Measurements from ENCODE around the gene TKTL1.

Gene TKTL1

DNA sequence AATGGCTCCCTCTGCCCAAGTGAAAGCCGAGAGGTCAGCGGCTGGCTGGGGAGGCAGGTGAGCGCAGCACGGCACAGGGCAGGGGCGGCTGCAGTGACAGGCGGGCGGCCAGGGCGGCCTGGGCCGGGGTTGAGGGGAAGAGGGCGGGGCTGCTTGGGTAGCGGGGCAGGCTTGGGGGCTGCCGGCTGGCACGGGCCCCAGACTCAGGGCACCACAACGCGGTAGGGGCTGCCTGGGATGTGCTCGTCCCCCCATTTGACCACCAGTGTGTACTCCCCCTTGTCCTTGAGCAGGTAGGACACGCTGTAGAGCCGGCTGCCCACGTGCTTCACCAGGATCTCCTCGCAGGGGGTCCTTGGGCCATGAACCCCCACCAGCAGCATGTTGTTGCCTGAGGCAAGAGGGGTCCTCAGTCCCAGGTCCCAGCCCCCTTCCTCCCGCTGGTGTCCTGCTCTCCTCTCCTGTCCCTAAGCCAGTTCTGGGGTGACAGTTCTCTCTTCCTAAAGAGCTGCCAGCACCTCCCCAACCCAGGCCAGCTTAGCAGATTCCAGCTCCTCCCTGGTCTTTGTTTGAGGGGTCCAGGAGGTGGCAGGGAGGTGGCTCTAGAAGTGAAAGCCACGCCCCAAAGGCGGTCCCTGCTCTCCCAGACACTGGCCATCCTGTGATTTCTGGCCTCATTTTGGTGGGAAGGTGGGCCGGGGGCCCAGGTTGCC is 53.2 kb downstream of the TKTL1 start:
- no peak for DNase-seq

DNA sequence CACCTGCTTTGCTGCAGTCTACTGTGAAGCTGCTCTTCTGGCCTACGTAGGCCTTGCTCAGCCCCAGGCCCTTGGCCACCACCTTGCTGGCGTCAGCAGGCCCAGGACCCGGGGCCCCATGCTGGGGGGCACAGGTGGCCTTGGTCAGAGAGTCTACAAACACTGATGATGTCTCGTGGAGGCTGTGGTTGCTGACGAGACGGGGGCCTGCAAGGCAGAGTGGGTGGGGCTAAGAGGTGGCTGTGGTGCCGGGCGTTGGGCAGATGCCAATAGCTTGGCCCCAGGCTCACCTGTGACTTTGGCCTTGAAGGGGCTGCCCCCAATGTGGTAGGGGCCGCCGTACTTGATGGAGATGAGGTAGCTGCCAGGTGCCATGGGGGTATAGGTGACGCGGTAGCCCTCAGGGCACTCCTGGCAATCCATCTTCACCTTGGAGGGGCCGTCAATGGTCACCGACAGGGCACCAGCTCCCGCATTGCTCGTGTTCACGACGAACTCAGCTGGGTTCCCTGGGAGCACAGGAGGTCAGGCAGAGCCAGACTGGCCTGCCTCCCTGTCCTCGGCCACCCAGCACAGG is 53.9 kb downstream of the TKTL1 start:
- DNase-seq: no peak

DNA sequence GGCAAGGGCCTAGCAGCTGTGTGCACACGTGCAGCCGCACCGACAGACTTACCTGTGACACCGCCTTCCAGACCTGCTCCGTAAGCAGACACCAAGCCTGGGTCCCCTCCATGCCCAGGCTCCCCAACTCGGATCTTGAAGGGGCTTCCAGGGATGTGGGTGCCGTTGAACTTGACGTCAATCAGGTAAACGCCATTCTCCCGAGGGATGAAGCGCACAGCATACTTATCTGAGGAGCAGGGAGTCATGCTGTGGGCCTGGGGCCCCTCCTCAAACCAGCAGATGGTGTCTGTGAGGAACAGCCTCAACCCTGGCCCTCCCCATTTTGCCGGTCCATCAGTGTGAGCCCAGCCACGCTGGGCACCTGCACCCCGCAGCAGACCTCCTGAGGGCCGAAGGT is 54.4 kb downstream of the TKTL1 start:
- no peak for DNase-seq

DNA sequence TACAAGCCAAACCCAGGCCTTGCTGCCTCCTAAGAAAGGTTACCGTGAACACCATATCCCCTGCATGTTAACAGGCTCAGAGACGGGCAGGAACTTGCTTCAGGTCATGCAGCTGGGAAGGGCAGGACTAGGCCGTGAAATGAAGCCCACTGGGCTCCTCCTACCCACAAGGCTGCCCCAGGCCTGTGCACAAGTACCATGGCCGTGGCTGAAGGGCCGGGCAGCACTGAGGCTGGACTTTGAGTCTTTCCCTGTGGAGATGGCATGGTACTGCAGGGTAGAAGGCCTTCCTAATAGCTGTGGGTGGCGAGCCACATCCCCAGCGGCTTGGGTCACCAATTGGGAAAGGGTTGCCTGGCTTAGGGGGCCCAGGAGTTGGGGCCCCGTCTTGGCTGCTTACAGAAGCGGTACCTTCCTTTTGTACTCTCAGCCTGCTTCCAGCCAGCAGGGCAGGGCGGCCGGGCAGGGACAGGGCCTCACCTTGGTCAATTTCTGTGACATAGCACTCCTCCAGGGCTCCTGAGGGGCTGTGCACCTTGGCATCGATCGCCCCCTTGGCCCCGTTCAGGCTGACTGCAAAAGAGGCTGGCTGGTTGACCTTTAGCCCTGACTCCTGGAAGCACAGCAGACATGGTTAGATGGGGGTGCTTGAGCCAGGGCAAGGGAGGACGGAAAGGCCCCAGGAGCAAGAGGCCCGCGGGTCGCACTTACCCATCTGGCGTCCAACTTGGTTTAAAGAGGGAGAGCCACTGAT is 55.0 kb downstream of the TKTL1 start:
- no peak for DNase-seq

DNA sequence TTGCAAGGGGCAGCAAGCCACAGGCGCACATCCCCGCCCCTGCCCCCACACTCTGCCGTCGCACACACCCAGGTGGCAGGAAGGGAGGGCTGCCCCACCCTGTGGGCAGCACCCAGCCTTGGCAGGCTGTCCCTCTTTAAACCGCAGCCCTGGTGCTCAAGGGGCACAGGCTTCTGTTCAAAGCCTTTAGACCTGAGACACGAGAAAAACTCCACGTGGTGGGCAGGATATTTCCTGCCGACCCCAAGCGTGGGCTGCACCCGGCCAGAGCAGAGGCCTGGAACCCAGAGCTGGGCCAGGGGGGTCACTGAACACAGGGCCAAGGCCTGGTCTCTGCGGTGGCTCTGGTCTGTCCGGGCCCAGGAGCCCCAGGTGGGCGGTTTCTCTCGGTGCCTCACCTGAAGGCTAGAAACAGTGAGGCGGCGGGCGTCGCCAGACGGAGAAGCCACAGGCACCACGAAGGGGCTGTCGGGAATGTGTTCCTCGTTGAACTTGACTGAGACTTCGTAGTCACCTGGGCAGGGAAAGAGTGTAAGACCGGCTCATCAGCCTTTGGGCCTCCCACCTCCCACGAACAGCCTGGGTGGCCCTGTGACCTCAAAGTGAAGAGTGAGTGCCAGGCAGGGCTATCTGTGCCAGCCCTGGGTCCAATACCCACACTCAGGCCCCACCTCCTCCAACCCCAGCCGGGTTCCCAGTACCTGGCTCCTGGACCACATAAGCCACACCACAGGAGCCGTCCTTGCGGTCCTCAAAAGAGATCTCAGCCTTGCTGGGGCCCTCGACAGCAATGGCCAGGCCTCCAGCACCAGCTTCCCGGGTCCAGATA is 55.8 kb downstream of the TKTL1 start:
- no peak for DNase-seq

DNA sequence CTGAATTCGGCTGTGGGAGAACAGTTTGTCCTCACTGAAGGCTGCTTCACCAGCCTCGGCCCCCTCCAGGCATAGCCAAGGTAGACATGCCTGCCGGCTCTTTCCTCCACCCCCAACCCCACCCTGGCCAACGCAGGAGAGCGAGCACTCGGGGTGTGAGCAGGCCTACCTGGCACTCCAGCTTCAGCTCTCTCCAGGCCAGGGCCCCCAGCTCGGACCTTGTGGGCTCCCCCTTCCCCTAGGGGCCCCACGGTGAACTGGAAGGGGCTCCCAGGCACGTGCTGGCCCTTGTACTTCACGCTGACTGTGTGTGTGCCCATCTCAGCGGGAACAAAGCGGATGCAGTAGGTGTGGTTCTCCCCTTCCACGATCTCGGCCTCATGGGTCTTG is 56.4 kb downstream of the TKTL1 start:
- no peak for DNase-seq

DNA sequence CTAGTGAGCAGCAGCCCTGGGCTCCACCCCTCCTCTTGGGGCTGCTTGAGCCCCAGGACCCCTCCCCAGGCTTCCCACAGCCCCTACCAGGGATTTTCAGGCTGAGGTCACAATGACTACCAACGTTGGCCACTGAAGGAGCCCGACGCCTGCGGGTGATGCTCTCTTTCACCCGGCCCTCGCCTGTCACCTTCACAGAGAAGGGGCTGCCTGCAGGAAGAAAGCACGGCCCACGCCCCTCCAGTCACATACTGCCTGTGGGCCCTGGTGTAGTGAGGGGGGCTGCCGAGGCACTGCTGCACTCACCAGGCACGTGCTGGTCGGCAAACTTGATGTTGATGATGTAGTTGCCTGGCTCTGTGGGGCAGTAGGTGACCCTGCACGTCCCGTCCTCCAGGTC is 56.9 kb downstream of the TKTL1 start:
- DNase-seq: no peak

DNA sequence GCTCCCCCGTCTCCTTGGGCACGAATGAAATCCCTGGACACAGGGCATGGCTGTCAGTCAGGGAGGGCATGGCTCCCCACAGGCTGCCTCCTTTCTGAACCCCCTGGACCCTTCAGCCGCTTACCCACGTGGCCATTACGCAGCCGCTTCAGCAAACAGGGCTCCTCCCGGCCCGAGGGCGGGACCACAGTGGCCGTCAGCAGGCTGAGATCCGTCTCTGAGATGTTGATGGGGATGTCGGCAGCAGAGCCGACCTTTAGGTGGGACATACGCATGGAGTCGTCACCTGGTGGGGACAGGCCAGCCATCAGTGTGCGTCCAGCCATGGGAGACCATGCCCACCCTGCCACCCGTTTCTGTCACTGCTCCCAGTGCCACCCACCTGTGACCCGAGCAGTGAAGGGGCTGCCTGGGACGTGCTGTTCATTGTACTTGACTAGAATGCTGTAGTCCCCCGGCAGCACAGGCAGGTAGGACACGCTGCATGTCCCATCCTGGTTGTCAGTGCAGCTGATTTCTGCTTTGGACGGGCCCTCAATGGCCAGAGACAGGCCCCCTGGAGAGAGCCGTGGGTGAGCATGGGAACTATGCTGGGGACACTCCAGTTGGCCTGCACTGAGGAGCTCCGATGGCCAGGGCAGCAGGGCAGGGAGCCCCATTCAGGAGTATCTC is 57.7 kb downstream of the TKTL1 start:
- no peak for DNase-seq

DNA sequence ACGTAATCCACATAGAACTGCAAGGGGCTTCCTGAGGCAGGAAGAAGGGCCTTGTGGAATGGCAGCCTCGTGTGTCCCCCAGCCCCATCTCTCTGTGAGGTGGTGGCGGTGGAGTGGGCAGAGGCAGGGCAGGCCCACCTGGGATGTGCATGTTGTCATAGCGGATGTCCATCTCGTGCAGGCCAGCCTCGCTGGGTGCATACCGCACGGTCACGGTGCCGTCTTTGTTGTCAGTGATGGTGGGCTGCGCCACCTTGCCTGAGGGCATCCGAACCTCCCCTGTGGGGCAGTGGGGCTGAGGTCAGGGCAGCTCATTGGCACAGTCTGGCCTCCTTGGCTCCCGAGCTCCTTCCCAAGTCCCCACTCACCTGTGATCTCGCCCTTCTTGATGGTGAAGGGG is 58.4 kb downstream of the TKTL1 start:
- no peak for DNase-seq

DNA sequence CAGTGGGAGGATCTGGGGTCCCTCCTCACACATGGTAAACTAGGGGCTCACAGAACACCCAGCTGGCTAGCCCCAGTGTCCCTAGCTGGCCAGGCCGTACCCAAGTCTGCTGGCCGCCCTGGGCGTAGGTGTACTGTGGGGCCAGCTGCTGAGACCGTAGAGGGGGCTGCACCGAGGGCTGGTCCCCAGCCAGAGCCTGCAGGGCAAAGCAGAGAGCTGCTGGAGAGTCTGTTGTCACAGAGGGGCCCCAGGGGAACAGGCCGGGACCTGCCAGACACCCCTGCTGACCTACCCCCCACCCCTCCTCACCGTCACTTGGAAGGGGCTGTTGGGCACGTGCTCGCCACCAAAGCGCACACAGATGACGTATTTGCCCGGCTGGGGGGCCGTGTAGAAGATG is 58.9 kb downstream of the TKTL1 start:
- no peak for DNase-seq

DNA sequence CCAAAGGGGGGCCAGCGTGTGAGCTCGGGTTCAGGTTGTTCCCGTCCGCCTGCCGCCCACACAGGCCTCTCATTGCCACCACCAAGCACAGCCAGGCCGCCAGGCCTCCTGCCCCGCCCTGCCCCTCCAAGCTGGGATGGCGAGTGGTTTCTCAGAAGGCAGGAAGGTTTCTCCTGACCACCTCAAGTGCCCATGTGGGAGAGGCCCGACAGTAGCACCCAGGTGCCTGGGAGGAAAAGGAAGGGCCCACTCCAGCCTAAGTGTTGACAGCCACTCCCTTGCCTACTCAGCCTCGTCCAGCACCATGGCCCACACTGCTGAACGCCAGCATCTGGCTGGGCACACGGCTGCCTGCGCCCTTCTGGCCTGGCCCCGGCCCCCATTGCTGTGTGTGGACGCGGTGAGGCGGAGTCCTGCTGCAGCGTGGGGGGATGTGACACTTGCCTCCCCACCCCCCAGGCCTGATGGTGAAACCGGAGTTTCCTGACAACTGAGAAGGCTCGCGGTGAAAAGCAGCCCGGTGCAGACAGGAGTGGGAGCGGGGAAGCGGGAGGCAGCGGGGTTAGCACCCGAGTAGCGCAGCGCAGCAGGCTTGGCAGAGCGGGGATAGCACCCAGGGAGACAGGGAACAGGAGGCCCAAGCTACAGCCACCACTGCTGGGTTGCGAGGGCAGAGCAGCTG is 59.6 kb downstream of the TKTL1 start:
- DNase-seq: no peak

DNA sequence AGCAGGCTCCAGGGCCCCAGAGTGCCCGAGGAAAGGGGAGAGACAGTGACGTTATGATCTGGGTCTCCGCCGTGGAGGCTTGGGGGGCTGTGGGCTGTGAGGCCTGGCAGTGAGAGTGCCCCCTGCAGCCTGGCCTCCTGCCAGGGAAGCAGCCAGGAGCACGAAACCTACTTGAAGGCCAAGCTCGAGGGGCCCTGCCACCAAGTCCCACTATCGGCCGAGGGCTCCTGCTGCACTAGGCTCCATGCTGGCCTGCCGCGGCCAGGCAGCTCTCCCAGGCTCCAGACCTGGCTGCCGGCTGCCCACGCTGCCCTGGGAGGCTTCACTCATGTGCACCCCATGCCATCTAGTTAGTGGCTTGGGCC is 60.2 kb downstream of the TKTL1 start:
- DNase-seq: no peak

DNA sequence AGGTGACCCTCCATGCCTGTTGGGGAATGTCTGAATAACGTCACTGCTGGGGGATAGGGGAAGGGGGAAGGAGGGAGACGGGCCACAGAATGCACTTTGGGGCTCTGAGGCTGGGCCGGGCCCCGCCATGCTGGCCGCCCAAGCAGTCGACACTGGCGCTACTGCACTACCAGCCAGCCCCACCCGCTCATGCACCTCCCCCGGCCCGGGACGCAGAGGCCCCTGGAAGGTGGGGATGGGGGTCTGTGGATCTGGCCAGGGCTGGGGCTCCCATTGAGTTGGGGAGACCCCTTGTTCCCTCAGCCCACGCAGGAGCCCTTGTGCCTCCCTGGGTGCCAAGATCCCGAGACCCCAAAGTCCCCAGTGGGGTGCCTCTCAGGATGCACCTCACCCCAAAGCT is 61.0 kb downstream of the TKTL1 start:
- DNase-seq: no peak

DNA sequence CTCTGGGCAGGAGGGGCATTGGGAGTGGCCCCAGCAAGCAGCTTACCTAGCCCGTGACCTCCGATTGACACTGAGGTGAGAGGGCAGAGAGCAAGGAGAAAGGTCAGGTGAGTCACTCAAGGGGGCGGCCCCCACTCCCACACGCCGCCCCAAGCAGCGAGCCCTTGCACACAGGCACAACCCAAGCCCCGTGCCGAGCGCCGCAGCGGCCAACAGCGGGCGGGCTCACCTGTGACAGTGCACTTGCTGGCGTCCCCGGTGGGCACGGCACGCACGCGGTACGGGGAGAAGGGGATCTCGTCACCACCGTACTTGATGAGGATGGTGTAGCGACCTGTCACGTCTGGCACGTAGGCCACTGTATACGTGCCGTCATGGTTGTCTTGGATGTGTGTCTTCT is 61.6 kb downstream of the TKTL1 start:
- no peak for DNase-seq

DNA sequence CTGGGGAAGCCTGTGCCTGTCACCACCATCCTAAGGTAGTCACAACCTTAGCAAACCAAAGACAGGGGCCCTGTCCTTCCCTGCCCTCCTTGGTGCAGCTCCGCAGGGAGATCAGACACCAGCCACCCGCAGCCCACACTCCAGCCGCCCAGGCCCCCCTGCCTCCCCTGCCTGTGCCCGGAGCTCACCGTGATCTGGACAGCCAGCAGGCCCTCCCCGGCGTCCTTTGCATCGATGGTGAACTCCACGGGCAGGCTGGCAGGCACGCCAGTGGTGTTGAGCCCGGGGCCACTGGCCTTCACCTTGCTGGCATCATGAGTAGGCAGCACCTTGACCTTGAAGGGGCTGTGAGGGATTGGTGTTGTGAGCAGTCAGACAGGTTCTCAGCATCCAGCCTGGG is 62.4 kb downstream of the TKTL1 start:
- no peak for DNase-seq

DNA sequence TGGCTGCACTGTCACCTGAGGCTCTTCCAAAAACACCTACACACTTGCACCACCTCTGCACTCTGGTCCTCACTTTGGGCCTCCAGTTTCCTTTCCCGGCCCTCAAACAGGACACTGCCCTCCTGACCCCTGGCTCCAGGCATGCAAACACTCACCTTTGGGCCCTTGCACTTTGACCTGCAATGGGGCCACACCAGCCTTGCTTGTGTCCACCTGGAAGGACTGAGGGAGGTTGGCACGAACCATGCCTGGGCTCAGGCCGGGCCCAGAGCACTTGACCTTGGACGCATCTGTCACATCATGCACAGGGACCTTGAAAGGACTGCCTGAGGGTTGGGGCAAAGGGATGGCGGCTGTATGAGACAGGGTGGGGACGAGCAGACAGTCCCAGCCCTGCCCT is 63.2 kb downstream of the TKTL1 start:
- DNase-seq: no peak

DNA sequence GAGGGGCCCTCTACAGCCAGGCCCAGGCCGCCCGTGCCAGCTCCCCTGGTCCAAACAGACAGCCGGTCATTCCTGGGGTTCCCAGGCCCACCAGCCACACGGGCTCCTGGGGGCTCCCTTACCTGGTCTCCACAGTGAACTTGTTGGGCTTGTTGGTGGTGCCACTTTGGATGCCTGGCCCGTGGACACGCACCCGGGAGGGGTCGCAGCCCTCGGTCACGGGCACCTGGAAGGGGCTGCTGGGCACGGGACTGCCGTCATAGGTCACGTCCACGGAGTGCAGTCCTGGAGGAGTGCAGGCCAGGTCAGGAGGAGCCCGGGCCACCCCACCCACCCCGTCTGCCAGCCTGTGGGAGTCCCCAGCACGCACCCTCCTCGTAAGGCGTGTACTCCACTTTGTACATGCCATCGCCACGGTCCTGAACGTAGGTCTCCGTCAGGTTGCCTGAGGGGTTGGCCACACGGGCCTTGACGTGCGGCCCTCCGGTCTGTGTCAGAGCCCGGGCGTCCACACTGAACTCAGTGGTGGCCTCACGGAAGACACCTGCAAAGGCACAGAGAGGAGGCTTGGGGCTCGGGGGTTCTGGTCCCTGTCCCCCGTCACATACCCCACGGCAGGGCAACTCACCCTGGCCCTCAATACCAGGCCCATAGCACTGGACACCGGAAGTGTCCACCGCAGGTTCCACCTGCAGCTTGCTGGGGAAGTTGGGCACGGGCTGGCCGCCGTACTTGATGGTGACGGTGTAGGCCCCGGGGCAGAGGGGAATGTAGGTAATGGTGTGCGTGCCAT is 64.0 kb downstream of the TKTL1 start:
- DNase-seq: no peak

DNA sequence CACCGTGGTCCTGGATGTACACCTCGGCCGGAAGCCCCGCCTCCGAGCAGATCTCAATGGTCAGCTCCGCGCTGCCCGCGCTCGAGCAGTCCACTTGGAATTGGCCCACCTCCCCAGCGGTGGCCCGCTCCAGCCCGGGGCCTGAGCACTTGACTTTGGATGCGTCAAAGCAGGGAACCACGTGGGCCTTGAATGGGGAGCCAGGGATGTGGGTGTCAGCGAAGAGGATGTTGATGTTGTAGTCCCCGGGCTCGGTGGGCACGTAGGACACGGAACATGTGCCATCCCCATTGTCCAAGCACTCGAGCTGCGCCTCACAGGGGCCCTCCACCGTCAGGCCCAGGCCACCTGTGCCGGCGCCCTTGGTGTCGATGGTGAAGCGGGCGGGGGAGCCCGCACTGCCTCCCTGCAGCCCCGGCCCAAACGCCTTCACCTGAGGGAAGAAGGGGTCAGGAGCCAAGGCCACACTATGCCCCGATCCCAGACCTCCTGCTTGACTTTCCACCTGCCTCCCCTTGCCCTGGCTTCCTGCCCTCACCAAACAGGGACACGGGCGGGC is 64.6 kb downstream of the TKTL1 start:
- DNase-seq: no peak

DNA sequence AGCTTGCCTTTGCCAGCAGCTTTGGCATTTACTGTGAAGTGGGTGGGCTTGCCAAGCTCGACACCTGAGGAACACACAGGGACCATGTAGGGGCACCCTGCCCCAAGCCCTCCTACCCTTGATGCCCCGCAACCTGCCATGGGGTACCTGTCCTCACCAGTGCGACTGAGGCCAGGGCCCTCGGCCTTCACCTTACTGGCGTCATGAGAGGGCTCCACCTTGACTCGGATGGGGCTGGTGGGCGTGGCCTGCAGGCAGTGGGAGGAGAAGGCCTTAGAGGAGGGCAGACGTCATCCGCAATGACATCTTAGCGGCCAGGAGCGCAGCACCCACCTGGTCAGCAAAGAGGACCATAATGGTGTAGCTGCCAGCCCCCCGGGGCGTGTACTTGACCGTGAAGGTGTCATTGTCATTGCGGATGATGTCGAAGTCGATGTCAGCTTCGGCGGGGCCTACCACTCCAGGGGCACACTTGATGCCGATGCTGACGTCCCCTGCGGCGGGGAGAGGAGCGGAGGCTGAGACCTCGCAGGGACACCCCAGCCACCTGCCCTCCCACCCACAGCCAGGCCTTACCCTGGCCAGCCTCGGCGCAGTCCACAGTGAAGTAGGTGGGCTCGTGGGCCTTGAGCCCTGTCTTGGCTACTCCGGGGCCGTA is 66.6 kb downstream of the TKTL1 start:
- DNase-seq: no peak

DNA sequence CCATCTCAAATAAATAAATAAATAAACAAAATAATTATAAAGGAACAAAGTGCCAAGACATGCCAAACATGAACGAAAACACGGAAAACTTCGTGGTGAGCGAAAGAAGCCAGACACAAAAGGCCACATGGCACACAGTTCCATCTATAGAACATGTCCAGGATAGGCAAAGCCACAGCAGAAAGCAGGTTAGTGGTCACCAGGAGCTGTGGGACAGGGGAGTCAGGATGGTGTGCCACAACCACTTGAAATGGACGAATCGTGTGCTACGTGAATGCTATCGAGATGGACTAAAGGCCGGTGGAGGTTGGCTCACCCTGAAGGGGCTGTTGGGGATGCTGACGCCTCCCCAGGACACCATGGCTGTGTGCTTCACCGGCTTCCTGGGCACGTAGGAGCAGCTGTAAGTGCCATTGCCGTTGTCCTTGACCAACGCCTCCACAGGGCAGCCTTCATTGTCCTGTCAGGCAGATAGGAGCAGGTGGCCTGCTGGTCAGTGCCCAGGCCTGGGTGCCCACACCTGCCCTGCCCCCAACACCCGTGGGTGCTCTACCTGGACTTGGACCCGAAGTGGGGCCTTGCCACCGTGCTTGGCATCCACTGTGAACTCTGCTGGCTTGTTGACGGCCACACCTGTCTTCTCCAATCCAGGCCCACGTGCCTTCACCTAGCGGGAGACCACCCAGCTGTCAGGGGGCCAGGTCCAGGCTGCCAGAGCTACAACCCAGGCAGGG is 68.3 kb downstream of the TKTL1 start:
- no peak for DNase-seq

All from stimulated activated CD4-positive, alpha-beta T cell treated with anti-CD3 and anti-CD28 coated beads, Interleukin-1b, Interleukin-23, amount 100 ng/mL, for 48 hours (primary cell).